HUES6 (cell line): ENCODE data around the gene KRT14.

Experiments used
- H3K27ac ChIP-seq: 2 replicates; pipeline ENCODE4 v1.7.0; 2013; ENCODE audit warnings: low read depth, mild to moderate bottlenecking, low read length, inconsistent platforms
- H3K27me3 ChIP-seq: 2 replicates; pipeline ENCODE4 v1.6.1; 2013; ENCODE audit warnings: low read length; ENCODE audit not compliant: control insufficient read depth, insufficient read depth
- H3K36me3 ChIP-seq: 2 replicates; pipeline ENCODE4 v1.6.1; 2013; ENCODE audit warnings: low read length; ENCODE audit not compliant: control insufficient read depth, insufficient read depth
- H3K4me1 ChIP-seq: 2 replicates; pipeline ENCODE4 v1.6.1; 2013; ENCODE audit warnings: low read length; ENCODE audit not compliant: control insufficient read depth, insufficient read depth
- H3K4me3 ChIP-seq: 2 replicates; pipeline ENCODE4 v1.5.1; 2013; ENCODE audit warnings: low read depth, low read length
- H3K9ac ChIP-seq: one replicate; pipeline ENCODE4 v1.6.1; 2013; ENCODE audit warnings: mild to moderate bottlenecking, low read length
- H3K9me3 ChIP-seq: 2 replicates; pipeline ENCODE4 v1.6.1; 2013; ENCODE audit warnings: low read depth, low read length; ENCODE audit not compliant: control insufficient read depth, insufficient read depth

KRT14 gene

GRCh38 chr17:41540921-41541625, 45.6 kb downstream of the KRT14 start:
- peaks cover 51% of the 10 kb centered on the region for H3K4me1 ChIP-seq

DNA sequence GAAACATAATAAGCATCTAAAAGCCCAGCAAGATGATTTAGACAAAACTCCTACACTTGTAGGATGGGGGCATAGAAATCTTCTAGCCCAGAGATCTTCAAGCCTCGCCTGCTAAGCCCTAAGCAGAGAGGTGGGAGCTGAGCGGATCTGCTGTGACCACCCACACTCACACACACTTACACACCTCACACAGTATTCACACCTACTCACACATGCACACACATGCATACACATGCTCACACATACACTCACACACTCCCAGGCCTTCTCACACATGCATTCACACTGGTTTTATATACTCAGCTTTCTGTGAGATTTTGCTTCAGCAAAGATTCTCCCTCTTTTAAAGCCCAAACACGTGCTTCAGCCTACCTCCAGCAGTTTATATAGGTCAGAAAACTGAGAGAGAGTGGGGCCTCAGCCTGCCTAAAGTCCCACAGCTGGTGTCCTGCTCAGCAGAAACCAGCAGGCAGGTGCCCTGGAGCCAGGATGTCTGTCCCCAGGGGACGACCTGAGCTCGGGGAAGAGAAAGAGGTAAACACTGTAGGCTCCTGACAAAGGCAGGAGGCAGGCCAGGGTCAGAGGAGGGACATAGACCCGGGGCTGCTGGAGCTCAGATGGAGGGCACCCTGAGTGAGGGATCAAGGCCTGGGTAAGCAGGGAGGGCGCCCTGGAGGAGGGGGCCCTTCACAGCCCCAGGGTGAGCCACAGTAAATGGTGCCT, 46.6 kb downstream of the KRT14 start:
- peaks cover 60% of the 10 kb centered on the region for H3K4me1 ChIP-seq
- H3K9me3 ChIP-seq = no peaks in the 10 kb centered on the region
- no peak overlapping the region for H3K27ac ChIP-seq
- H3K4me3 ChIP-seq = no peak overlapping the region
- no peak overlapping the region for H3K9ac ChIP-seq
- H3K36me3 ChIP-seq = no peaks in the 10 kb centered on the region
- H3K27me3 ChIP-seq = no peaks in the 10 kb centered on the region

More at GRCh38 chr17:41540921-41541625, 45.6 kb downstream of the KRT14 start:
- Histone ChIP-seq H3K27me3 (no peaks in the 10 kb centered on the region), H3K9me3 (no peaks in the 10 kb centered on the region), H3K27ac (no peak overlapping the region), H3K9ac (no peak overlapping the region), H3K4me3 (no peak overlapping the region), H3K36me3 (no peaks in the 10 kb centered on the region)

DNA sequence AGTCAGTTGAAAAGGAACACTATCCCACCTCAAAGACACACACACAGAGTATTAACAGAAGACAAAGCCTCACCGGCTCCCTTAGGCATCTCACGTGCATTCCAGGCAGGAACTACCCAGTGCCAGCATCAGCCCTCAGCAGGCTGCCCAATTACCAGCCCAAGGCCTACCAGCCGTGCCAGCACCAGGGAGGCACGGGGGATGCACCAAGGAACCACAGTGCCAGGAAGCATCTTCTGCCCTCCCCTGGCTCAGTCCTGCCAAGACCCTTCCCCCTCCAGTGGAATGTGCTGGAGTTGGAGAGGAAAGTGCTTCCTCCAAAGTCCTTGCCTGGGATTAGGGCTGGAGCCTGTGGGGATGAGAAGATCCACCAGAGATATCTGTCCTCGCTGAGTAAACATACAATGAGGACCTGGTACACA, 47.6 kb downstream of the KRT14 start:
- H3K36me3 ChIP-seq = no peaks in the 10 kb centered on the region
- H3K4me1 ChIP-seq = peaks cover 56% of the 10 kb centered on the region
- no peaks in the 10 kb centered on the region for H3K9me3 ChIP-seq
- no peak overlapping the region for H3K27ac ChIP-seq
- no peak overlapping the region for H3K4me3 ChIP-seq
- H3K27me3 ChIP-seq = no peaks in the 10 kb centered on the region
- no peak overlapping the region for H3K9ac ChIP-seq

DNA sequence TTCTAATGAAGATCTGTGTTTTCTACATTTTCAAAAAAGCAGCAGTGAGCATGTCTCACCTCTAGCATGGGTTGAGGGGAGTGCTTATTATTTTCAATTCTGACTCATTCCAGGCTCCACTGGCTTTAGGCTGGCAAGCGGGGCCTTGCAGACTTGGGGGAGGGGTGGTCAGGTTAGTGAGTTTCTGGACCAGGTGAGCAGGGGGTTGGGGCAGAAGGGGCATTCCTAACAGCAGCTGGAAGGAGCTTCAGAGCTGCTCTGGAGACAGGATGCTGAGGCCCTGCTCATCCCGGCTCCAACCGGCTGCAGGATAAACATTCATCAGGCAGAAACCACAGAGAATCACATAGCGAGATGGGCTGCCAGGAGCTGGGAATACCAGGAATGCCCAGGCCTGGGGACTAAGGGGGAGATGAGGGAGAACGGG, 48.1 kb downstream of the KRT14 start:
- Histone ChIP-seq H3K27ac (no peak overlapping the region), H3K36me3 (no peaks in the 10 kb centered on the region), H3K9me3 (no peaks in the 10 kb centered on the region), H3K9ac (no peak overlapping the region), H3K4me3 (no peak overlapping the region), H3K4me1 (peaks cover 56% of the 10 kb centered on the region), H3K27me3 (no peaks in the 10 kb centered on the region)

DNA sequence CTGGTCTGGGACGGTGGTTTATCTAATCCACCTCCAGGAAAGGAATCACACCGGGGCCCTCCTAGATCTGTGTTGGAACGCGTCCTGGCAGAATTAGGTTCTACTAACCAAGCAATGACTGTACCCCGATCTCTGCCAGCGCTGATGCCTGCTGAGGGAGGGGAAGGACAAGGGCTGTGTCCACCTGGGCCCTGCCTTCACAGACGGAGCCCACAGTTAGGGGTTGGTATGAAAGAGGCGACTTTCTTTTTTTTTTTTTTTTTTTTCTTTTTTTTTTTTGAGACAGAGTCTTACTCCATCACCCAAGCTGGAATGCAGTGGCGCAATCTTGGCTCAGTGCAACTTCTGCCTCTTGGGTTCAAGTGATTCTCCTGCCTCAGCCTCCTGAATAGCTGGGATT, 48.7 kb downstream of the KRT14 start:
- H3K27ac ChIP-seq = no peak overlapping the region

DNA sequence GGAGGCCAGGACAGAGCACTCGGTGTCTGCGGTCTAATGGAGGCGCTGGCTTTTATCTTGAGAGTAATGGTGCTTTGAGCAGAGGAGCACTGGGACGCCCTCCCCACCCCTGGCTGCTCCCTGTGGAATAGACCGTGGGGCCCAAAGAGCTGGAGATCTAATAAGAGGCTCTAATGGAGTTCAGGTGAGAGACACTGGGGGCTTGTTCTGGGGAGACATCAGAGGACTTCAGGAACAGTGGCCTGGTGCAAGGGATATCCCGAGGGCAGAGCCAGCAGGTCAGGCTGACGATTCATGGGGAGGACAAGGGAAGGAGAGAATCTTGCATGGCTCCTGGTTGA, 49.1 kb downstream of the KRT14 start:
- no peaks in the 10 kb centered on the region for H3K27me3 ChIP-seq
- peaks cover 56% of the 10 kb centered on the region for H3K4me1 ChIP-seq
- no peak overlapping the region for H3K27ac ChIP-seq
- no peak overlapping the region for H3K9ac ChIP-seq
- H3K9me3 ChIP-seq = no peaks in the 10 kb centered on the region
- no peak overlapping the region for H3K4me3 ChIP-seq
- no peaks in the 10 kb centered on the region for H3K36me3 ChIP-seq

More for the DNA sequence above, 48.7 kb downstream of the KRT14 start:
- Histone ChIP-seq H3K9me3 (no peaks in the 10 kb centered on the region), H3K9ac (no peak overlapping the region), H3K36me3 (no peaks in the 10 kb centered on the region), H3K4me1 (peaks cover 56% of the 10 kb centered on the region), H3K4me3 (no peak overlapping the region), H3K27me3 (no peaks in the 10 kb centered on the region)

GRCh38 chr17:41536741-41537613, 49.7 kb downstream of the KRT14 start:
- no peak overlapping the region for H3K4me3 ChIP-seq
- H3K9me3 ChIP-seq = no peaks in the 10 kb centered on the region
- H3K9ac ChIP-seq = no peak overlapping the region
- no peaks in the 10 kb centered on the region for H3K27me3 ChIP-seq
- H3K36me3 ChIP-seq = no peaks in the 10 kb centered on the region
- no peak overlapping the region for H3K27ac ChIP-seq
- peaks cover 56% of the 10 kb centered on the region for H3K4me1 ChIP-seq

DNA sequence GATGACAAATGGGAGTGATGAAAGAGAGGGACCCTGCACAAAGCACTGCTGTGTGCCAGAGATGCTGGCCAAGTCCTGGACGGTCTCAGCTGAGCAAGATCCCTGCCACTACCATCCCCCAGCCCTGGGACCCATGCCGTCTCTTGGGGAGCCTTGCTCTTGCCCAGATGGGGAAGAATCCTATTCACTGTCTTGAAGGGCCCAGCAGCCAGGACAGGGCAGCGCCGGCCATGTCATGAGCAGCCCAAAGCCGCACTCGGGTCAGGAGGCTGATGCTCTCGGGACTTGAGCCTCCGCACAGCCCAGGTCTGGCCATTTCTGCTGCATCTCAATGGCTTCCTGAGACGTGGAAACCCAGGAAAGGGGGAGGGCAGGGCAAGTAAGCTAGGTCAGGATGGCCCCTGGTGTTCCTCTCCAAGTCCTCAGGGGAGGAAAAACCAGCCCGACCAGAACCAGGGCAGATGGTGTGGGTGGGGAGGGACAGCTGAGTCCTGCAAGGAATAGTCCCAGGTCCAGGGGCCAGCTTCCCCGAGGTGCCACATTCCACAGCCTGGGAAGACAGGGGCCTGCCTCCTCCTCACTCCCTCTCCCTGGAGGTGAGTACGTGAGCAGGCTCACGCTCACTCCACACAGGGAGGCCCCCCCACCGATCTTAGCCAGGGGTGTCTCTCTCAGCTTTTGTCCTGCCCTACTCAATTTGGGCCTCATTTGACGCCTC, 50.8 kb downstream of the KRT14 start:
- no peaks in the 10 kb centered on the region for H3K36me3 ChIP-seq
- no peak overlapping the region for H3K27ac ChIP-seq
- H3K4me3 ChIP-seq = no peak overlapping the region
- H3K9me3 ChIP-seq = no peaks in the 10 kb centered on the region
- H3K9ac ChIP-seq = no peak overlapping the region
- no peaks in the 10 kb centered on the region for H3K27me3 ChIP-seq
- peaks cover 58% of the 10 kb centered on the region for H3K4me1 ChIP-seq

DNA sequence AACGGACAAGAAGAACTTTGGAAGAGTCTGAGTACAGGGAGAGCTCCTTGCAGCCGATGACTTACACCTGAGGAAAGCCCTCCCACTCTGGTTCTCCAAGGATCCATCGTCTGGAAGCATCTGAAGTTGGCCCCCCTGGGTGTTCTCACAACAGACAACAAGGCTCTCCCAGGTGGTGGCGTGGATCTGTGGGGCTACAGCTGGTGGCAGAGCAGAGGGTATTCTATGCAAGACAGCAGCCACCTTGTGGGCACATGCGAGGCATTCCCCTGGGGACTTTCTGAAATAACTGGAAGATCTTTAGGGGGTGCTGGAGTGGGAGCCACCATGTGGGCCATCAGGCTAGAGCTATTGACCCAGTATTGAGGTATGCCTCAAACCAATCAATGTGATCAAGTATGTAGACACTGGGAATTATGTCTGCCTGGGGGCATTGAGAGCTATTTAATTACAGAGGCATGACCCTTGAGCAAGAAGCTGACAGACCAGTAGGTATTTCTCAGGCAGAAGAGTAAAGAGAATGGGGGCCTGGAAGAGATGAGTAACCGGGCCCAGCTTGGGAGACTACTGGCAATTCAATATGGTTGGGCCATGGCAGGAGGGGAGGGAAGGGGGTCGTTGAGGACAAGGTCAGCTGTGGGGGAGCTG, 51.7 kb downstream of the KRT14 start:
- H3K4me3 ChIP-seq = no peak overlapping the region
- no peaks in the 10 kb centered on the region for H3K9me3 ChIP-seq
- H3K36me3 ChIP-seq = no peaks in the 10 kb centered on the region
- H3K9ac ChIP-seq = no peak overlapping the region
- no peak overlapping the region for H3K27ac ChIP-seq
- H3K27me3 ChIP-seq = no peaks in the 10 kb centered on the region
- peaks cover 60% of the 10 kb centered on the region for H3K4me1 ChIP-seq

- H3K36me3 ChIP-seq = no peaks in the 10 kb centered on the region
- H3K4me3 ChIP-seq = no peak overlapping the region
- no peak overlapping the region for H3K27ac ChIP-seq
- peaks cover 61% of the 10 kb centered on the region for H3K4me1 ChIP-seq
- H3K27me3 ChIP-seq = no peaks in the 10 kb centered on the region
- no peak overlapping the region for H3K9ac ChIP-seq
- no peaks in the 10 kb centered on the region for H3K9me3 ChIP-seq
Observed at GRCh38 chr17:41533613-41534012, 53.1 kb downstream of the KRT14 start.
